ENCODE measurements around the gene DZIP1L. TPM values are rescaled to one million over a fixed set of nuclear protein-coding genes. Genes with fewer than 3 reads are reported as not detected.

The DZIP1L gene
- total RNA-seq, 8 experiments from 2014 or later = 3.9 to 59.9 (median 12.1) TPM

Other genes with a start within 250 kb of the DZIP1L start
- 1 to 10 TPM in 3 of 8 experiments, under 1 TPM in 5; 0.16 to 2.8 (median 0.59) TPM for gene CLDN18, start 105.4 kb downstream of the DZIP1L start, total RNA-seq
- gene A4GNT, start 16.8 kb upstream of the DZIP1L start, total RNA-seq = 1 to 10 TPM in 1 of 8 experiments, under 1 TPM in 4, not detected in 3; 0.19 to 1.4 (median 0.40) TPM
- 10 to 100 TPM; 10.8 to 19.7 (median 12.9) TPM for gene DBR1, start 59.3 kb upstream of the DZIP1L start, total RNA-seq
- gene ARMC8, start 71.7 kb upstream of the DZIP1L start, total RNA-seq = 10 to 100 TPM; 23.2 to 49.1 (median 41.9) TPM
- gene NME9, start 214.2 kb upstream of the DZIP1L start, total RNA-seq = 10 to 100 TPM in 1 of 8 experiments, 1 to 10 TPM in 7; 2.2 to 13.2 (median 3.7) TPM
- gene MRAS, start 233.0 kb upstream of the DZIP1L start, total RNA-seq = 100 to 1,000 TPM in 1 of 8 experiments, 10 to 100 TPM in 7; 30.3 to 150 (median 42.1) TPM

All from motor neuron (in vitro differentiated cells).